HG03135 (cell line): ENCODE measurements around the gene IFNG.

Experiments used
- ATAC-seq: cut with Tn5 transposase; IDR thresholded peaks from one replicate; pipeline ENCODE4 v1.9.1; 2021; ENCODE audit warnings: mild to moderate bottlenecking, moderate library complexity; ENCODE audit not compliant: unreplicated experiment

IFNG gene

DNA sequence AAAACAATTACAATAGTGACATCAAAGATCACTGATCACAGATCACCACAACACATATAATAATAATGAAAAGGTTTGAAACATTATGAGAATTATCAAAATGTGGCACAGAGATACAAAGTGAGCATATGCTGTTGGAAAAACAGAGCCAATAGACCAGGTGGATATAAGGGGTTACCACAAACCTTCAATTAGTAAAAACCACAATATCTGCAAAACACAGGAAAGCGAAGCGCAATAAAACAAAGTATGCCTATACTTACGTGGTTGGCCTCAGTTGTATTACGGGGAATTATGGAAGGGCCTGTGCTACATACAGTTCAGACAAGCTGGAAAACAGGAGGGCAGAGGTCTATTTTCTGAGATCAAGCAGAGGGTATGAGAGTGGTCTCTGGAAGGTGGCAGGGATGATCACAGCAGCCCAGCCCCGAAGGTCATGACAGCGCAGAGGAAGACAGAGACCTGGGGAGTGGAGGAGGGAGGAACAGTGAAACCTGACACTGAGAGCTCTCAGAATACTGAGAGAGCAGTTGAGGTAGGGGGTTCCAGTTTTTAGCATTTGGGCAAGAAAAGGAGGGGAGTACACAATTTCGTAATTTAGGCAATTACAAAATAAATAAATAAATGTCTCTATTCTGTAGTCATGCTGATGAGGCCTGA is 41.3 kb downstream of the IFNG start:
- no peak for ATAC-seq

DNA sequence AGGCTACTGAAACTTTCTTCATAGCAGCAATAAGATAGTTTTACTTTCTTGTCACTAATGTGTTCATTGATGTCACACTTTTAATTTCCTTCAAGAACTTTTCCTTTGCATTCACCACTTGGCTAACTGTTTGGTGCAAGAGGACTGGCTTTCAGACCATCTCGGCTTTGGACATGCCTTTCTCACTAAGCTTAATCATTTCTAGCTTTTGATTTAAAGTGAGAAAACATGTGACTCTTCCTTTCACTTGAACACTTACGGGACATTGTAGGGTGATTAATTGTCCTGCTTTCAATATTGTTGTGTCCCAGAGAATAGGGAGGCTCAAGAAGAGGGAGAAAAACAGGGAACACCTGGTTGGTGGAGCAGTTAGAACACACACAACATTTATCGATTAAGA is 41.9 kb downstream of the IFNG start:
- ATAC-seq, result no peak

DNA sequence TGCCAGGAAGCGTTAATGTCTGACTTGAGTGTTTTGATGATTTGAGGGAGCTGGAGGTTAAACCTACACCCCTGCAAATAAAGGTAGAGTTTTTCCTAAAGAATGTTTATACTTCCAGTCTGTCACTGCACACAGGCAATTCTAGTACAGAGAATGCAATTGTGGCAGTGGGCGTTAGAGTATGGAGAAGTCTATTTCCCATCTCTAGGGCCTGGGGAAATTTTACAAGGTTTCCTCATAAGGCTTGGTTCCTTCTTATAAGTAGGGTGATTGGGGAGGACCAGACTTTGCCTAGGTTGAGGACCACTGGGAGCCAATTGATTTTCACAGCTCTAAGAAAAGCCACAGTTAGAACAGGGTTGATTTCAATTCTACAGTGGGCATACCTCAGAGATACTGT is 44.3 kb downstream of the IFNG start:
- no peak for ATAC-seq

DNA sequence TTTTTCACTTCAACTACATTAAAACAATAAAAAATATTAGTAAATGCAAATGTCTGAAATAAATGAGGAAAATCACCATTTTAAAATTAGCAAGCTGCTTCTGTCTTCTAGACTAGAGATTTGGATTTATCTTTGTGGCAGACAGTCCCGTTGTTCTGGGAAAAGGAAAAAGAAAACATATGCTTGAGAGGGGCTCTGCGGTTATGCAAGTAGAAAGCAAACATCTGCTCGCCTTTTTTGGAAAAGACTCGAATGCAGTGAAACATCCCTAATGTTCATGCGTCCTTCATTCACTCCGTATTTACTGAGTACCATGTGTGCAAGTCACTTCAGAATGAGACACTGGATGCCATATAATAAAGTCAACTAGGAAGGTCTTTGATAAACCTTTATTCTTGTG is 44.9 kb downstream of the IFNG start:
- no peak for ATAC-seq

DNA sequence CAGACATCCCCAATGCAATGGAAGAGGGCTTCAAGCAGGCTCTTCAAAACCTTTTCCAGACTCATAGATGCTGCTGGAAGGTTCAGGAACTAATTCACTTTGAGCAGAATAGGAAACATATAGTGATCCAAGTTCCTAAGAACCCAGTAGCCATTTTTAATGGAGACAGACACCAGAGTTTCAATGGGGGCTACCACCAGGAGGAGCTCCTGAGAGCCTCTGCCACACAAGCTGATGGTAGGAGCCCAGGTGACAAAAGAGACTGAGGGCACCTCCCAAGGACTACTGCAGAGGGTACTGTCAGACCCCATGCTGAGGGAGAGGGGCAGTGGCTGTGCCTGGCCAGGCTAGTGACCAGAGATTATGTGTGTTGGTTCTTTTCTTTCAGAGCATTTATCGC is 45.9 kb downstream of the IFNG start:
- no peak for ATAC-seq

DNA sequence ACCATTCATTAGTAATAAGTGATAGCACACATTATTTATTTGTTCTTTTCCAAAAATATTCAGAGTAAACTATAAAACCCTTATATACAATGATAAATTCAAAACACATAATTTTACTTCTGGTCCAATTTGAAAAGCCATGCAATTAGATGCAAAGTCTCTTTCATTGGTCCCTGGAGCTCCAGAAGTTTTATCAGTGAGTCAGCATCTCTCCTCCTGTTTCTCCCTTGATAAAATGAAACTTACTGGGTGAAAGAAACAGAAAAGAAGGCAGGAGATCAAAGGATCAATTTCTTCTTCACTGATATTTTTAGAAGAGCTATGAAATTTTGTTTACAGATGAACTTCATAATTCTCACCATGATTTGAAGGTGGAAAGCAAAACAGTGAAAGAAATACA is 47.5 kb downstream of the IFNG start:
- ATAC-seq, result no peak

DNA sequence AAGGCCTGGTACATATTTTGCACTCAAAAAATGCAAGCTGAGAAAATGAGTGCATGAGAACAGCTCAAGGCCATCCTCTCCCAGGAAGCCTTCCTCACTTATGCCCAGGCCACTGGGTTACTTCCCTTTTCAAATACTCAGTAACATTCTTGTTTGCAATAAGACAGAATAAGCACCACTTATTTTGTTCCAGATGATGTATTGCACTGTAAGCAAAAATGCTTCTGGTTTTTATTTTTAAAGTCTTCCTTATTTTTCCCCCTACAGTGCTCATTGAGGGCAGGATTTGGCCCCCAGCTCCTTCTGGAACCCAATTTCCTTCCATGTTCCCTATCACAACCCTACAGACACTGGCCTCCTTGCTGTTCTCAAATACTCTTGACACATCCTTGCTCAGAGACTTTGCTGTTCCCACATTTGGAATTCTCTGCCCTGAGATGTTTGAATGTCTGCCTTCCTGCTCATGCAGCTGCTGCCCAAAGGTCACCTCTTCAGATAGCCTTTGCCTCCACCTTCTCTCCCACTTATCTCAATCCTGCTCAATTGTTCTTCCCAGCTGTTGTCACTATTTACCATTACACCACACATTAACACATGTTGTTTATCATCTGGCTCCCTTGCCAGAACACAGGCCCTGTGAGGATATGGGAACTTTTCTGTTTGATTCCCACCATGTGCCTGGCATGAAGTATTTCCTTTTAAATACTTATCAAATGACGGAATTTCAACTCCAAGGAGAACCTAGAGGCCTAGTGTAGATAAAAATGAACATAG is 49.9 kb downstream of the IFNG start:
- no peak for ATAC-seq

DNA sequence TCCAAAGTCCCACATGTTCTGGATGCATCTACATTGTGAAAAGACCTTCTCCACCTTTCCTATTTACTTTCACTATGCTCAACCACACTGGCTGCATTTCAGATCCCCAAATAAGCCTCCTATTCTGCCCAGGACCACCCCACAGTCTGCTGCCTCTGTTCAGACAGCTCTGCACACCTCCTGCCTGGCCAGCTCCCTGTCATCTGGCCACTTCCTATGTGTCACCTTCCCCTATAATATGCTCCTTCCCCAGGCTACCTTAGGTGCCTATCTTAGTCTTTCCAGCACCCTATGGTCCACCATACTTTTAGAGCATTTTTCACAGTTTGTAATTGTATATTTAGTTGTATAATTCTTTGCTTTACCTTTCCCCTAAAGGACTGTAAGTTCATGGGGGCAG is 50.5 kb downstream of the IFNG start:
- no peak for ATAC-seq

DNA sequence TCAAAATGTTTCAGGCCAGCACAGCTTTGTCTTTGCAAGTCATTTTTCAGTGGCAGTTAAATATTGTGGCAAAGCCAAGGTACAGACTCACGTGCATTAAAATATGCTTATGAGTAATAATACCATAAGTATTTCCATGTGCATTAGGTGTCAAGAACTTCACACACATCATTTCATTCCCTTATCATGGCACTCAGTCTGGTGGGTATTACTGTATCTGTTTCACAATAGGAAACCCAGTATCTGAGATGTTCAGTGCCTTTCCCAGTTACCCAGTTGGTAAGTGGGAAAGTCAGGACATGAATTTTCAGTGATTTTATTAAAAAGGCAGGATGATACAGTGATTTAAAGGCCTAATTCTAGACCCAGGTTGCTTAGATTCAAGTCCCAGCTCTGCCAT is 52.9 kb downstream of the IFNG start:
- no peak for ATAC-seq

DNA sequence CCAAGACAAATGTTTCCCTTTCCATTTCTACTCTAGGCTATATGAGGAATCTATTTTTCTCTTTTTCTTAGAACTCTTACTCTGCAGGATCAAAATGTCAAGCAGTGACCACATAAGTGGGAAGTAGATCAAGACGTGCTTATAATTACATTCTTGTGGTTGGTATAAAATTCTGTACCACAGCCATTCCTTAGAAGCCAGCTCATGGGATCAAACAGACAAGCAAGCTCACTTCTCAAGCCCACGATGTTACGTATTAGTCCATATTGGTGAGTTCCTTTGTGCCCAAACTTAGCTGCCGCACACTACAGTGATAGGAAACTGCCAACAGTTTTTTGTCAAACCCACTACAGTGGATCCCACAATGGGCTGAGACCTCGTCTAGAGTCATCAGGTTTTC is 53.4 kb downstream of the IFNG start:
- ATAC-seq, result no peak
